CD4-positive, alpha-beta T cell treated with Interleukin-4 for 1 hour (primary cell): ENCODE results near the gene DEPDC5.
"Not testable (repeated sequence)": the region's sequence is repeated elsewhere in the genome, so short reads cannot be mapped to it uniquely, and the experiment has no call there.

Experiments used
- DNase-seq, 2 donors: peaks; one replicate each; pipeline ENCODE4 v3.0.0-alpha.2; 2020 to 2022

The DEPDC5 gene

GRCh38 chr22:31749636-31750364 lies 4.0 kb upstream of the DEPDC5 start, which contains the start of gene PRR14L:
TSS of gene PRR14L (minus strand) at chr22:31750132. CDS start at chr22:31738860, 11,272 bp downstream.
- DNase-seq = peak; percentile 97

DNA sequence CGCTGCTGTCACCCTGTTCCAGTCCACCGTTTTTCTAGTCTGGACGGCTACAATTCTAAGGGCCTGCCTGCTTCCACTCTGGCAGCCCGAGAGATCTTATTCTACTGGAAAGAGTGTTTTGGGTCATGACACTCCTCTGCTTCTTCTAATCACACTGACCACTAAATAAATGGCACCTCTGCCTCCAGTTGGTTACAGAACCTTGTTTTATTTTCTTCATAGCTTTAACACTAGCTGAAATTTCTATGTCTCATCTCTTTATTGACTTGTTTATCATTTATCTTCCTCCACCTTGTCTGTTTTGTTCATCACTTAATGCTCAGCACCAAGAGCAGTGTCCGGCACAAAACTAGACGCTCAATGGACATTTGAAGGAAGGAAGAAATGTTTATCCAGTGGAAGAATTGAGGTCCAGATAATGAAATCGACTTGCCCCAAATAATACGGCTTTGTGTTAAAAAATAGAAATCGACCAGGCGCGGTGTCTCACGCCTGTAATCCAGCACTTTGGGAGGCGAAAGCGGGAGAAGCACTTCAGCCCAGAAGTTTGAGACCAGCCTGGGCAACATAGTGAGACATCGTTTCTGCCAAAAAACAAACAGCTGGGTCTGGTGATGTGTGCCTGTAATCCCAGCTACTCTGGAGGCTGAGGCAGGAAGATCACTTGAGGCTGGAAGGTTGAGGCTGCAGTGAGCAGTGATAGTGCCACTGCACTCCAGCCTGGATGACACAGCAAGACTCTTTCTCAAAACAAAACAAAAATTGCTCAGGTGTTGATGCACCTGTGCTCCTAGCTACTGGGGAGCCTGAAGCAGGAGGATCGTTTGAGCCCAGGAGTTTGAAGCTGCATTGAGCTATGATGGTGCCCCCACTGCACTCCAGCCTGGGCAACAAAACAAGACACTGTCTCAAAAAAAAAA lies 3.2 kb upstream of the DEPDC5 start:
- DNase-seq = no peak

GRCh38 chr22:31752096-31752847 lies 1.5 kb upstream of the DEPDC5 start:
- no peak for DNase-seq

DNA sequence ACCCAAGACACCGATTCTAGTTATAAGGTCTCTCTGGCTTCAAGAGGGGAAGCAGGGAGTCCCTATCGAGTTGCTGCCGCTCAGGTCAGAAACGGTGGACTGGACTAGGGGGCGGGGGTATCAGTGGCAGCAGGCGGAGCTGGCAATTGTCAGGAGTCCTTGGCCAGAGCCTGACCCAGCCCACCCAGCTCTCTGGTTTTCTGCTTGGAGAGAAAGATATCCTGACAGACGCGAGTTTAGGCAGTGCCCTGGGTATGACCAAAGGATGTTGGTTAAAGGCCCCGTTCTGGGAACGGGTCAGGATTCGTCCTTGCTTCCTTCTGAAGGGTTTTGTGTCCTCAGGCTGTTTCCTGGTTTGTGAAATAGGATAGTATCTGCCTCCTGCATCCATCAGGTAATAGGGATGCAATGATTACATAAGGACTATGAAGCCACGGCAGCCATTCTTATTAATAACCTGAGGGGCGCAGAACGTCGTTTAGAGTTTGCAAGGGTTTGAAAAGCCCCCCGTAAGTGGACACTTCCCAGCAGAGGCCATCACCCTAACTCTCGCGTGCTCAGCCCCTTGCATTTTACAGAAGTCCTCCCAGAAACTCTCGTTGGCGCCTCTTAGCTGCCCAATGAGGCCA lies 700 bp upstream of the DEPDC5 start:
- peak; percentile 3 to 11 for DNase-seq

DNA sequence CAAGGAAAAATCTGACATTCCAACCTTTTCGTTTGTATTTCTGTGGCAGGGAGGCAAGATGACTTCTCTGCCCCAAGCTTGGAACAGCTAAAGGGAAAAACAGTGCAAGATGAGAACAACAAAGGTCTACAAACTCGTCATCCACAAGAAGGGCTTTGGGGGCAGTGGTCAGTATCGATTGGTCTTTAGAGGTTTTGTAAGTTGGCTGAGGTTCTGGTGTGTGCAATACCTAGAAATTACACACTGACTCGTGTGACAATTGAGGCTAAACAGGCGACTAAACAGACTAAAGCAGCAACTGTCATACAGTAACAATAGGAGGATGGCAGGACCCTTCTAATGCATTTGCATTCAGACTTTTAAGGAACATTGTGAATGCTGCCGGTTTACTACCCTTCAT lies 994 bp downstream of the DEPDC5 start:
- DNase-seq = no peak

DNA sequence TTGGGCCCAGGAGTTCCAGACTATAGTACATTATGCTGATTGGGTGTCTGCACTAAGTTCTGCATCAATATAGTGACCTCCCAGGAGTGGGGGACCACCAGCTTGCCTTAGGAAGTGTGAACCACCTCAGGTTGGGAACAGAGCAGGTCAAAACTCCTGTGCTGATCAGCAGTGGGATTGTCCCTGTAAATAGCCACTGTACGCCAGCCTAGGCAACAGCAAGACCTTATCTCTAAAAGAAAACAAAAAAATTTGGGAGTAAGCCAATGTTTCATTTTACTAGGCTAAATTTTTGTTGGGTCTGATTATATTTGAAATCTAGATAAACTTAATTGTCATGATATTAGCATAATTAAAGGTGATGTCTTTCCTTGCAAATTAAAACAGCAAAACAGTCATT lies 3.4 kb downstream of the DEPDC5 start:
- DNase-seq = no peak

- not testable (repeated sequence) for DNase-seq
Measured at GRCh38 chr22:31758860-31759259, 5.0 kb downstream of the DEPDC5 start.

- DNase-seq = no peak
Measured at GRCh38 chr22:31764785-31765184, 11.0 kb downstream of the DEPDC5 start.

GRCh38 chr22:31768422-31769059 lies 14.7 kb downstream of the DEPDC5 start:
- no peak for DNase-seq

DNA sequence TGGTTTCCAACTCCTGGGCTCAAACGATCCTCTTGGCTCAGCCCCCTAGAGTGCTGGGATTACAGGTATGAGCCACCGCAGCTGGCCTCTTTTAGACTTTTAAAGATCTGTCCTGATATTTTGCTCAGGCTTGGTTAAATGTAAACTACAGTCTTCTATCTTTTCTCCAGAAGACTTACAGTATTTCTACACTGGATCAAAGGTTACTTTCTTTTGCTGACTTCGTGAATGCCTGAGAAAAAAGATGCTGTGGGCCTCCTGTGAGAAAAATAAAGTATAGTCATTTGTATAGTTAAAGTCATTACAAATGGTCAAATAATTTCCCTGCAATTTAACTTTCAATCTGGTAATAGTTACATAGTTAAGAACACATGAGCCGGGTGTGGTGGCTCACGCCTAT lies 19.6 kb downstream of the DEPDC5 start:
- DNase-seq = no peak

GRCh38 chr22:31776231-31776630 lies 22.4 kb downstream of the DEPDC5 start:
- DNase-seq = no peak

GRCh38 chr22:31789803-31790202 lies 36.0 kb downstream of the DEPDC5 start:
- DNase-seq = no peak

- DNase-seq = no peak
Measured at GRCh38 chr22:31790240-31790639, 36.4 kb downstream of the DEPDC5 start.

DNA sequence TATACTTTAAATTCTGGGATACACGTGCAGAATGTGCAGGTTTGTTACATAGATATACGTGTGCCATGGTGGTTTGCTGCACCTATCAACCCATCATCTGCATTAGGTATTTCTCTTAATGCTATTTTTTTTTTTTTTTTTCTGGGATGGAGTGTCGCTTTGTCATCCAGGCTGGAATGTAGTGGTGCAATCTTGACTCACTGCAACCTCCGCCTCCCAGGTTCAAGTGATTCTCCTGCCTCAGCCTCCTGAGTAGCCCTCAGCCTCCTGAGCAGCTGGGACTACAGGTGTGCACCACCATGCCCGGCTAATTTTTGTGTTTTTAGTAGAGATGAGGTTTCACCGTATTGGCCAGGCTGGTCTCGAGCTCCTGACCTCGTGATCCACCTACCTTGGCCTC lies 45.5 kb downstream of the DEPDC5 start:
- DNase-seq = not testable (repeated sequence)

- DNase-seq = no peak
Measured at GRCh38 chr22:31800065-31800464, 46.2 kb downstream of the DEPDC5 start.

GRCh38 chr22:31800861-31801260 lies 47.0 kb downstream of the DEPDC5 start:
- not testable (repeated sequence) for DNase-seq

DNA sequence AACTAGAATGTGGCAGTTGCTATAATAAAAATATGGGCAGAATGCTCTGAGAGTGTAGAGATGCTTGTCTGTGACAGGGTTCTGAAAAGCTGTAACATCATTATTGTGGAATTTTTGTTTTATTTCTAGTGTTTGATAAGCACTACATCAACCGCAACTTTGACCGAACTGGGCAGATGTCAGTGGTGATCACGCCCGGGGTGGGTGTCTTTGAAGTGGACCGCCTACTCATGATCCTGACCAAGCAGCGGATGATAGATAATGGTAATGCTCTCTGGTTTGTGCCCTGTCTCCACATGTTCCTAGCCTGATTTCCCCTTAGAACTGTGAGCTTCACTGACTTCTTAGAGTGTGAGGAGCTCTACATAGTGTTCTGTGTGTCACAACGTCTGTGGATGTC lies 48.8 kb downstream of the DEPDC5 start:
- no peak for DNase-seq

- DNase-seq = no peak
Measured at GRCh38 chr22:31806751-31807150, 52.9 kb downstream of the DEPDC5 start.

GRCh38 chr22:31812977-31813605 lies 59.3 kb downstream of the DEPDC5 start:
- no peak for DNase-seq

- DNase-seq = not testable (repeated sequence)
Measured at GRCh38 chr22:31813898-31814297, 60.1 kb downstream of the DEPDC5 start.

DNA sequence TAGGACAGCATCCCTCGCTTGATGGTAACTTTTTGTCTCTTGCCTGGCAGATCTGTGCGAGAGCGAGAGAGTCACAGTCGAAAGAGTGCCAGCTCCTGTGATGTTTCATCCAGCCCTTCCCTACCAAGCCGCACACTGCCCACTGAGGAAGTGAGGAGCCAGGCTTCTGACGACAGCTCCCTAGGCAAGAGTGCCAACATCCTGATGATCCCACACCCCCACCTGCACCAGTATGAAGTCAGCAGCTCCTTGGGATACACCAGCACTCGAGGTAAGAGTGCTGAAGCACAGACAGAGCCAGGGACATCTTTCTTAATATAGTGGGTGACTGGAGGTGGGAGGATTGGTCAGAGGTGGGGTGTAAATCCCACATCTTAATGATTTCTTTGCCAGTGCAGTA lies 61.1 kb downstream of the DEPDC5 start:
- no peak for DNase-seq

DNA sequence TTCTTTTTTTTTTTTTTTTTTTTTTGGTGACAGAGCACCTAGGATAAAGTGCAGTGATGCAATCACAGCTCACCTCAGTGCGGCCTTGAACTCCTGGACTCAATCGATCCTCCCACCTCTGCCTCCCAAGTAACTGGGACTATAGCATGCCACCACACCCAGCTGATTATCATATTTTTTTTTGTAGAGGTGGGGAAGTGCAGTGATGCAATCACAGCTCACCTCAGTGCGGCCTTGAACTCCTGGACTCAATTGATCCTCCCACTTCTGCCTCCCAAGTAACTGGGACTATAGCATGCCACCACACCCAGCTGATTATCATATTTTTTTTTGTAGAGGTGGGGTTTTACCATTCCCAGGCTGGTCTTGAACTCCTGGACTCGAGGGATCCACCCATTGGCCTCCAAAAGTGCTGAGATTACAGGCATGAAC lies 61.6 kb downstream of the DEPDC5 start:
- not testable (repeated sequence) for DNase-seq
